ENCODE measurements around the gene TENM4. TPM values are rescaled to one million over a fixed set of nuclear protein-coding genes. Genes with fewer than 3 reads are reported as not detected.

The TENM4 gene
- polyA plus RNA-seq, 2 of the 4 experiments (the other 2 are of a cell fraction), result 0.06 to 0.31 TPM

GRCh38 chr11:78967811-78968210 lies 473.0 kb downstream of the TENM4 start:
- H3K4me2 ChIP-seq, result no peak overlapping the region
- no peak for FAIRE-seq
- CTCF ChIA-PET, result no interaction called here
- TF ChIP-seq CBX8 (IDR thresholded peaks at IDR 0.05), result no peak
- TF ChIP-seq POLR2AphosphoS2 (conservative IDR thresholded peaks at IDR 0.05; ENCODE audit: low read length), result no peak
- no peak for TF ChIP-seq SMC3 (IDR thresholded peaks at IDR 0.05)
- TF ChIP-seq ZFP36 (IDR thresholded peaks at IDR 0.05; ENCODE audit: borderline replicate concordance, partially characterized antibody), result no peak
- no peak for TF ChIP-seq NR3C1 (IDR thresholded peaks at IDR 0.05)
- no peak for TF ChIP-seq FOSB (CRISPR knock-in tag; IDR thresholded peaks at IDR 0.05)
- no peak for TF ChIP-seq JUNB (IDR thresholded peaks at IDR 0.05)
- no peak for TF ChIP-seq TP53 (CRISPR knock-in tag; IDR thresholded peaks at IDR 0.05)
- no peak for TF ChIP-seq ATOH8 (CRISPR knock-in tag; IDR thresholded peaks at IDR 0.05; ENCODE audit: low read depth)
- TF ChIP-seq ZSCAN20 (CRISPR knock-in tag; IDR thresholded peaks at IDR 0.05), result no peak
- no peak for TF ChIP-seq NFE2L2 (conservative IDR thresholded peaks at IDR 0.05; ENCODE audit: low read length)
- no peak for TF ChIP-seq MYC (IDR thresholded peaks at IDR 0.05; ENCODE audit: borderline replicate concordance, low read length)
- no peak for TF ChIP-seq HOXA7 (CRISPR knock-in tag; IDR thresholded peaks at IDR 0.05)
- TF ChIP-seq PHF8 (IDR thresholded peaks at IDR 0.05; ENCODE audit: borderline replicate concordance, low read depth), result no peak
- no peak for TF ChIP-seq TFCP2L1 (CRISPR knock-in tag; IDR thresholded peaks at IDR 0.05)
- no peak for TF ChIP-seq RCOR1 (IDR thresholded peaks at IDR 0.05; ENCODE audit: low read depth, low read length)
- no peak for TF ChIP-seq BCL3 (IDR thresholded peaks at IDR 0.05)
- no peak for TF ChIP-seq BHLHE40 (IDR thresholded peaks at IDR 0.05; ENCODE audit: low read depth, low read length)
- no peaks in the 10 kb centered on the region for H3K4me1 ChIP-seq
- WGBS (ENCODE audit: missing lambda C conversion rate), result 37% methylated on average over 3 of the region's 3 CpGs
- ATAC-seq, result no peak
- no peak overlapping the region for H3K27ac ChIP-seq
- no peak for DNase-seq (ENCODE audit: low read depth in 1 of 2, low spot score in 1 of 2)
- no peak overlapping the region for H3K4me3 ChIP-seq
- POLR2A ChIA-PET, result no interaction called here
- H3K9me3 ChIP-seq, result no peaks in the 10 kb centered on the region

- H3K4me2 ChIP-seq, result no peak overlapping the region
- ChIA-PET POLR2A (no interaction called here), CTCF (interaction anchor here (1.0 to 2.6 kb wide), 2 partner anchors 46 to 319 kb away, joined by 3 to 14 read pairs; no protein-coding TSS in a partner anchor)
- H3K9me3 ChIP-seq, result no peaks in the 10 kb centered on the region
- TF ChIP-seq NFE2L2 (conservative IDR thresholded peaks at IDR 0.05; ENCODE audit: low read length), result no peak
- no peak for TF ChIP-seq ESRRA (IDR thresholded peaks at IDR 0.05; ENCODE audit: borderline replicate concordance, low read length)
- TF ChIP-seq EP300 (IDR thresholded peaks at IDR 0.05), result no peak
- TF ChIP-seq RFX5 (IDR thresholded peaks at IDR 0.05), result no peak
- TF ChIP-seq CBX2 (IDR thresholded peaks at IDR 0.05; ENCODE audit: borderline replicate concordance, low read depth), result no peak
- TF ChIP-seq JUN (IDR thresholded peaks at IDR 0.05), result no peak
- no peak for TF ChIP-seq CHD4 (IDR thresholded peaks at IDR 0.05; ENCODE audit: borderline replicate concordance)
- no peak for TF ChIP-seq ZC3H11A (IDR thresholded peaks at IDR 0.05)
- no peak for TF ChIP-seq HDAC2 (IDR thresholded peaks at IDR 0.05)
- no peak overlapping the region for H3K4me3 ChIP-seq
- no peaks in the 10 kb centered on the region for H3K4me1 ChIP-seq
- FAIRE-seq, result no peak
- DNase-seq (ENCODE audit: low read depth in 1 of 2, low spot score in 1 of 2), result no peak
- ATAC-seq, result no peak
- 75% methylated on average over 8 of the region's 8 CpGs for WGBS (ENCODE audit: missing lambda C conversion rate)
- no peak overlapping the region for H3K27ac ChIP-seq
Observed at GRCh38 chr11:78965432-78965831, 475.4 kb downstream of the TENM4 start.
